HL-60 (cell line): Measurements from ENCODE around the gene FAT1.

Experiments used
- DNase-seq, 2 experiments: peaks; one replicate each; pipeline ENCODE4 v3.0.0-alpha.2; 2010 to 2020; ENCODE audit warnings: low read depth in 1 of 2, low spot score in 1 of 2
- H3K27ac ChIP-seq: fragments of 250-450 bp; sonication (Bioruptor Pico); replicated peaks from 2 replicates; pipeline ENCODE4 v1.5.1; 2020; ENCODE audit warnings: mild to moderate bottlenecking, moderate library complexity
- H3K27me3 ChIP-seq: fragments of 250-450 bp; sonication (Bioruptor Pico); 2 replicates; pipeline ENCODE4 v1.5.1; 2021; ENCODE audit warnings: mild to moderate bottlenecking, moderate library complexity; ENCODE audit not compliant: insufficient read depth, poor library complexity, severe bottlenecking
- H3K4me3 ChIP-seq: replicated peaks from 2 replicates; pipeline ENCODE4 v1.5.1; 2011; ENCODE audit warnings: mild to moderate bottlenecking, control low read depth, low read length; ENCODE audit not compliant: insufficient read depth
- GABPA ChIP-seq: IDR thresholded peaks from 2 replicates; pipeline ENCODE4 v1.6.1; 2012; ENCODE audit warnings: low read depth
- POLR2AphosphoS5 ChIP-seq: IDR thresholded peaks from 2 replicates; pipeline ENCODE4 v1.6.1; 2012; ENCODE audit warnings: low read depth
- SPI1 ChIP-seq: IDR thresholded peaks from 2 replicates; pipeline ENCODE4 v1.6.1; 2012; ENCODE audit warnings: low read depth, mild to moderate bottlenecking, borderline replicate concordance
- TF ChIP-seq, protein P1 (sequence below): IDR thresholded peaks from 2 replicates; pipeline ENCODE4 v1.6.1; 2012; ENCODE audit warnings: low read depth; ENCODE audit not compliant: insufficient replicate concordance
- TF ChIP-seq, protein P2 (sequence below): IDR thresholded peaks from one replicate; pipeline ENCODE4 v1.5.1; 2011; ENCODE audit warnings: low read length, control low read depth, inconsistent platforms; ENCODE audit not compliant: insufficient read depth

Gene FAT1

DNA sequence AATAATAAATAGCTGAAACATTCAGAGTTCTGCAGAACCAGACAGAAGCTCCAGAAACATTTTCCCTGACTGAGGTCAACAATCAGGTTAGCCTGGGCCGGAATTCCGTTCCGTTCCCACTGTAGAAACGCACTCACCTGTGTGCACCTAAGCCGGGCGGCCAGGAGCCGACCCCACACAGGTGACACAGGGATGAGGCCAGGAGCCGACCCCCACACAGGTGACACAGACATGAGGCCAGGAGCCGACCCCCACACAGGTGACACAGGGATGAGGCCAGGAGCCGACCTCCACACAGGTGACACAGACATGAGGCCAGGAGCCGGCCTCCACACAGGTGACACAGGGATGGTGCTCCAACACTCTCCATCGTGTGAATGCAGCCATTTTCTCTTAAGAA, 21.9 kb downstream of the FAT1 start:
- no peak overlapping the region for H3K27ac ChIP-seq
- no peak for DNase-seq
- TF ChIP-seq, protein P1, sequence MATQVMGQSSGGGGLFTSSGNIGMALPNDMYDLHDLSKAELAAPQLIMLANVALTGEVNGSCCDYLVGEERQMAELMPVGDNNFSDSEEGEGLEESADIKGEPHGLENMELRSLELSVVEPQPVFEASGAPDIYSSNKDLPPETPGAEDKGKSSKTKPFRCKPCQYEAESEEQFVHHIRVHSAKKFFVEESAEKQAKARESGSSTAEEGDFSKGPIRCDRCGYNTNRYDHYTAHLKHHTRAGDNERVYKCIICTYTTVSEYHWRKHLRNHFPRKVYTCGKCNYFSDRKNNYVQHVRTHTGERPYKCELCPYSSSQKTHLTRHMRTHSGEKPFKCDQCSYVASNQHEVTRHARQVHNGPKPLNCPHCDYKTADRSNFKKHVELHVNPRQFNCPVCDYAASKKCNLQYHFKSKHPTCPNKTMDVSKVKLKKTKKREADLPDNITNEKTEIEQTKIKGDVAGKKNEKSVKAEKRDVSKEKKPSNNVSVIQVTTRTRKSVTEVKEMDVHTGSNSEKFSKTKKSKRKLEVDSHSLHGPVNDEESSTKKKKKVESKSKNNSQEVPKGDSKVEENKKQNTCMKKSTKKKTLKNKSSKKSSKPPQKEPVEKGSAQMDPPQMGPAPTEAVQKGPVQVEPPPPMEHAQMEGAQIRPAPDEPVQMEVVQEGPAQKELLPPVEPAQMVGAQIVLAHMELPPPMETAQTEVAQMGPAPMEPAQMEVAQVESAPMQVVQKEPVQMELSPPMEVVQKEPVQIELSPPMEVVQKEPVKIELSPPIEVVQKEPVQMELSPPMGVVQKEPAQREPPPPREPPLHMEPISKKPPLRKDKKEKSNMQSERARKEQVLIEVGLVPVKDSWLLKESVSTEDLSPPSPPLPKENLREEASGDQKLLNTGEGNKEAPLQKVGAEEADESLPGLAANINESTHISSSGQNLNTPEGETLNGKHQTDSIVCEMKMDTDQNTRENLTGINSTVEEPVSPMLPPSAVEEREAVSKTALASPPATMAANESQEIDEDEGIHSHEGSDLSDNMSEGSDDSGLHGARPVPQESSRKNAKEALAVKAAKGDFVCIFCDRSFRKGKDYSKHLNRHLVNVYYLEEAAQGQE, result no peak
- H3K4me3 ChIP-seq, result no peak overlapping the region
- no peaks in the 10 kb centered on the region for H3K27me3 ChIP-seq

DNA sequence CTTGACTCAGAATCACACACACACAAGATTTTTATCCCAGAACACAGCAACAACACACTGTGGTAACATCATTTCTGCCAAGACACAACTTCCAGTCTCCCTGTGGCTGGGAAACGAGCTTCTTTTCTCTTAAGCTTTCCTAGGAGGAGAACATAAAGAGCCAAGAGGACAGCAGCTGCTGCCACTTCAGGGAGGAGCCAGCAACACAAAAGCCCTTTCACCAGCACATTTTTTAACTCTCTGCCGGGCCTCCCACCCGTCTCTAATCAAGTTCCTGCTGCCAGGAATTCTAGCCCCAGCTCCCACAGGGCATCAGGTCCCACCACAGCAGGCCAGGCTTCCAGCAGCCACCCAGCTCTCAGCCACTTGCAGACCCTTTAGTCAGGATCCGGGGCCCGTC, 22.4 kb downstream of the FAT1 start:
- TF ChIP-seq, protein P1, result no peak
- TF ChIP-seq SPI1 (no peak), GABPA (no peak), POLR2AphosphoS5 (no peak)
- TF ChIP-seq, protein P2, sequence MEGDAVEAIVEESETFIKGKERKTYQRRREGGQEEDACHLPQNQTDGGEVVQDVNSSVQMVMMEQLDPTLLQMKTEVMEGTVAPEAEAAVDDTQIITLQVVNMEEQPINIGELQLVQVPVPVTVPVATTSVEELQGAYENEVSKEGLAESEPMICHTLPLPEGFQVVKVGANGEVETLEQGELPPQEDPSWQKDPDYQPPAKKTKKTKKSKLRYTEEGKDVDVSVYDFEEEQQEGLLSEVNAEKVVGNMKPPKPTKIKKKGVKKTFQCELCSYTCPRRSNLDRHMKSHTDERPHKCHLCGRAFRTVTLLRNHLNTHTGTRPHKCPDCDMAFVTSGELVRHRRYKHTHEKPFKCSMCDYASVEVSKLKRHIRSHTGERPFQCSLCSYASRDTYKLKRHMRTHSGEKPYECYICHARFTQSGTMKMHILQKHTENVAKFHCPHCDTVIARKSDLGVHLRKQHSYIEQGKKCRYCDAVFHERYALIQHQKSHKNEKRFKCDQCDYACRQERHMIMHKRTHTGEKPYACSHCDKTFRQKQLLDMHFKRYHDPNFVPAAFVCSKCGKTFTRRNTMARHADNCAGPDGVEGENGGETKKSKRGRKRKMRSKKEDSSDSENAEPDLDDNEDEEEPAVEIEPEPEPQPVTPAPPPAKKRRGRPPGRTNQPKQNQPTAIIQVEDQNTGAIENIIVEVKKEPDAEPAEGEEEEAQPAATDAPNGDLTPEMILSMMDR, result no peak
- no peak overlapping the region for H3K4me3 ChIP-seq
- H3K27me3 ChIP-seq, result no peaks in the 10 kb centered on the region
- no peak overlapping the region for H3K27ac ChIP-seq
- DNase-seq, result no peak

DNA sequence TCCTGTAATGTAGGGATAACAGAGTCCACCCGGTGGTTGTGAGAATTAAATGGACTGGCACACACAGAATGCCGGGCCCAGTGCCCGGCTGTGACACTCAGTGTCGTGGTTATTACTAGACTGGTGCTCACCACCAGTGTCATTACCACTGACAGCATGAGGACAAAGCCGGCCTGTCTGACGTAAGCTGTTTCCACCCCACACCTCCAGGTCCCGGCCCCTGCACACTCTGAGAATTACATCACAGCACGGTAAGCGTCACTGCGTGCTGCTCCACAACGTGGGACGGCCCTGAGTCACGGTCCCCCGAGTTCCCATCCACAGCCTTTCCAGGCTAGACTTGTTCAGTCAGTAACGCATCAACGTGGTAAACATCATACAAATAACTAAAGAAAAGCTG, 22.9 kb downstream of the FAT1 start:
- Histone ChIP-seq H3K27me3 (no peaks in the 10 kb centered on the region), H3K27ac (no peak overlapping the region), H3K4me3 (no peak overlapping the region)
- TF ChIP-seq, protein P1, result no peak
- TF ChIP-seq, protein P2, result no peak
- TF ChIP-seq POLR2AphosphoS5 (no peak), GABPA (no peak), SPI1 (no peak)
- no peak for DNase-seq

DNA sequence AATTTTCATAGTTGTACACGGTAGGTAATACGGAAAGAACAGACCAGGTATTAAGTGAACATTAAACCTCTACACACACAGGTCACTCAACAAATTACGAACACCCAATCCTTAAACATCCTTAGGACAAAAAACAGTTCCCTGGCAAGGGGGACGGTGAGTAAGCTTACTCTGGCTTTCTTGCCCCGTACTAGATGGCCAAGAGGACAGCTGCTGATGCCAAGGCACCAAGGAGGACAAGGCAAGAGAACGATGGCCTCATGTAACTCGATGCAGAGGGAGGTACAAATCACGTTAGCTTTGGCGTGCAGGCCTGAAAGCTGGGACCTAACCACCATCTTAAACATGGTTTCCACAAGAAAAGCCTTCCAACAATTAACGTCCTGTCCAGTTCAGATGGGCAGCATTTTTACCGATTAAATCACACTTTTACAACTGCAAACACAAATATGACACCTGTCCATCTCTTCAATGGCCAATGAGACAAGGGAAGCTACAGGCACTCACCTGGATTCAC, 23.7 kb downstream of the FAT1 start:
- TF ChIP-seq, protein P2, result no peak
- TF ChIP-seq GABPA (no peak), SPI1 (no peak), POLR2AphosphoS5 (no peak)
- TF ChIP-seq, protein P1, result no peak
- Histone ChIP-seq H3K27me3 (no peaks in the 10 kb centered on the region), H3K27ac (no peak overlapping the region), H3K4me3 (no peak overlapping the region)
- no peak for DNase-seq
